Raji (cell line): ENCODE results near the gene REM1.

ENCODE experiments used
- POLR2A ChIP-seq: IDR thresholded peaks from 2 replicates; pipeline ENCODE4 v1.6.1; 2011; ENCODE audit warnings: low read depth, low read length, control low read depth; ENCODE audit not compliant: insufficient read depth

Gene REM1

GRCh38 chr20:31476643-31477215 is 1.6 kb downstream of the REM1 start:
- no peak for TF ChIP-seq POLR2A

GRCh38 chr20:31484001-31484400 is 8.9 kb downstream of the REM1 start:
- no peak for TF ChIP-seq POLR2A

GRCh38 chr20:31485450-31486339 is 10.6 kb downstream of the REM1 start:
- no peak for TF ChIP-seq POLR2A

- TF ChIP-seq POLR2A: no peak
Measured at GRCh38 chr20:31488115-31488514, 13.0 kb downstream of the REM1 start.

- TF ChIP-seq POLR2A: no peak
Measured at GRCh38 chr20:31489152-31489551, 14.1 kb downstream of the REM1 start.

- TF ChIP-seq POLR2A: no peak
Measured at GRCh38 chr20:31490752-31491151, 15.7 kb downstream of the REM1 start.

GRCh38 chr20:31494131-31494530 is 19.0 kb downstream of the REM1 start:
- no peak for TF ChIP-seq POLR2A

GRCh38 chr20:31496761-31497295 is 21.7 kb downstream of the REM1 start:
- no peak for TF ChIP-seq POLR2A

- no peak for TF ChIP-seq POLR2A
Measured at GRCh38 chr20:31497838-31498540, 22.9 kb downstream of the REM1 start.

- TF ChIP-seq POLR2A: no peak
Measured at GRCh38 chr20:31500527-31500926, 25.4 kb downstream of the REM1 start.

- no peak for TF ChIP-seq POLR2A
Measured at GRCh38 chr20:31505903-31506302, 30.8 kb downstream of the REM1 start.

- TF ChIP-seq POLR2A: no peak
Measured at GRCh38 chr20:31508517-31509244, 33.6 kb downstream of the REM1 start.

- TF ChIP-seq POLR2A: peak; percentile 100
Measured at GRCh38 chr20:31514154-31515071, 39.3 kb downstream of the REM1 start, which contains the start of gene HM13. Gene HM13 (plus strand): TSS chr20:31514442. CDS start chr20:31514552, 110 bp downstream.
